Stimulated activated CD8-positive, alpha-beta memory T cell treated with anti-CD3 and anti-CD28 coated beads, Interleukin-15, amount 100 ng/mL, for 24 hours (primary cell): ENCODE data around the gene ANKFY1.
"Not testable (repeated sequence)": the region's sequence is repeated elsewhere in the genome, so short reads cannot be mapped to it uniquely, and the experiment has no call there.

Source experiments
- DNase-seq: peaks from one replicate; pipeline ENCODE4 v3.0.0-alpha.2; 2020; ENCODE audit warnings: low read depth

Gene ANKFY1

GRCh38 chr17:4261452-4261851 lies 2.3 kb downstream of the ANKFY1 start:
- DNase-seq: no peak

- DNase-seq: no peak
These were observed 4.9 kb downstream of the ANKFY1 start for GRCh38 chr17:4258867-4259266.

- DNase-seq: no peak
These were observed 6.8 kb downstream of the ANKFY1 start for GRCh38 chr17:4256952-4257351.

- not testable (repeated sequence) for DNase-seq
These were observed 8.5 kb downstream of the ANKFY1 start for GRCh38 chr17:4255271-4255670.

GRCh38 chr17:4250887-4251286 lies 12.9 kb downstream of the ANKFY1 start:
- no peak for DNase-seq

GRCh38 chr17:4249452-4250029 lies 14.2 kb downstream of the ANKFY1 start:
- DNase-seq: no peak

- DNase-seq: no peak
These were observed 15.1 kb downstream of the ANKFY1 start for GRCh38 chr17:4248504-4249277.

GRCh38 chr17:4247971-4248388 lies 15.8 kb downstream of the ANKFY1 start:
- no peak for DNase-seq

- no peak for DNase-seq
These were observed 16.3 kb downstream of the ANKFY1 start for GRCh38 chr17:4247361-4247970.

GRCh38 chr17:4246674-4247073 lies 17.1 kb downstream of the ANKFY1 start:
- DNase-seq: no peak

GRCh38 chr17:4241535-4241934 lies 22.2 kb downstream of the ANKFY1 start:
- DNase-seq: no peak

- no peak for DNase-seq
These were observed 27.3 kb downstream of the ANKFY1 start for GRCh38 chr17:4236456-4236855.

- no peak for DNase-seq
These were observed 28.2 kb downstream of the ANKFY1 start for GRCh38 chr17:4235372-4236279.

- no peak for DNase-seq
These were observed 29.4 kb downstream of the ANKFY1 start for GRCh38 chr17:4234401-4234800.

- no peak for DNase-seq
These were observed 30.0 kb downstream of the ANKFY1 start for GRCh38 chr17:4233668-4234258.

- DNase-seq: no peak
These were observed 31.5 kb downstream of the ANKFY1 start for GRCh38 chr17:4232168-4232813.

- DNase-seq: no peak
These were observed 33.9 kb downstream of the ANKFY1 start for GRCh38 chr17:4229627-4230541.

GRCh38 chr17:4221899-4222659 lies 41.7 kb downstream of the ANKFY1 start:
- DNase-seq: no peak

- no peak for DNase-seq
These were observed 42.6 kb downstream of the ANKFY1 start for GRCh38 chr17:4221163-4221562.

GRCh38 chr17:4220655-4221054 lies 43.1 kb downstream of the ANKFY1 start:
- no peak for DNase-seq
